GM19238 (cell line): ENCODE measurements around the gene SKAP2.

Experiments
- DNase-seq: peaks from one replicate; pipeline ENCODE4 v3.0.0; 2011; ENCODE audit warnings: low spot score; ENCODE audit not compliant: insufficient read length

Gene SKAP2

DNA sequence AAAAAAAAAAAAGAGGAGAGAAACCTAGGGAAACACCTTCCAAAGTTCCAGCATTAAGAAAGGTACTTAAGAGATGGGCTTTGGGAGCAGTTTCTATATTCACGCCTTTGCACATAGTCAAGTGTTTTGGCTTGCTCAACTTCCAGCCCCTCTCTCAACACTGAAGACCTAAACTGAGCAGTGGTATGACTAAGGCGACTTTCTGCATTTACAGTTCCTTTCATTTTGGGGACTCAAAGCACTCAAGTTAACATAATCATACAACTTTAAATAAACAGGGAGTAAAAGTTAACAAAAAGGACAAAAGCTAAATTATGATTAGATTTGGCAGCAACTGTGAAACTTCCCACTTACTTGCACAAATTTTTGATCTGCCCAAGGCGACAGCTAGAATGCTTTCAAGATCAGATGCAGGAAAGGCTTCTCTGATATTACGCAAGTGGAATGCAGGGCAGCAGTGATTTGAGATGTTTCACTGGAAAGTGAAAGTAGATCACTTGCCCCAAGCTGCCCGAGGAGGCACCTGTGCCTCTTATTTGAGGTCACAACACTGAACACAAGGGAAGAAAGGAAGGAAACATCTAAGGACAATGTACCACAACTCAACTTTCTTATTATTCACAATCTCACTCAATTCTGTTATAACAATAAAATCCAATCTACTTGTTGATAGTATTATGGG is 199.5 kb downstream of the SKAP2 start:
- DNase-seq: no peak

DNA sequence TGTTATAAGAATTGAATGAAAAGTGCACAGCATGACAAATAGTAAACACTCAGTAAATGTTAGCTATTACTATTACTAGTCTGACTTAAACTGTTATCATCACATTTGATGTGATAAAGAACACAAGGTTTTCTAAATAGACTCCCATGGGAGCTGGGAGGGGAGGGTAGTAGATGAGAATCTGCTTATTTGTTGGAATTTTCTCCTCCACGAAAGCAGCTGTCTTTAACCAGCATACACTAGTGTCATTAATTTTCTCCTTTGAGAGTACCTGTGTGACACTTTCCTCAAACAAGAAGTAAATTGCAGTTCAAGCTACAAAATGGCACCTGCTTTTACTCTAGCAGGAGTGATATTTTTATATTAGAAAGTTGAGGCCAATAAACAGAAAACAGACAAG is 200.1 kb downstream of the SKAP2 start:
- DNase-seq: no peak

DNA sequence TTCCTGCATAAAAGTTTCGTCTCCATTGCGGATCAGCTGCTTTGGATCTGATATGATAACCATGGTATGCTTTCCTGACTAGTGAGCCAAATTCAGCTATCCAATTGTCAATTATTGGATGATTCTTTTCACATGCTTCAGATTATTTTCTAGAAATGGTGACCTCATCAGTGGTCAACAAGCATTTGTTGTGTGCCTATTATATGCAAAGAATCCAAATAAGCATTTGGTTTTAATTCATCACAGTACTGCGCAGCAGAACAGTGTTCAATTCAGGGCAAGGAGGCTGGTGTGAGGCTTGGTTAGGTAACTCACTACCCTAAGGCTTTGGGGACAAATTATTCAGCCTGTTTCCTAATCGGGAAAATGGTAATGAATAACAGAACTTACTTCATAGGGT is 200.5 kb downstream of the SKAP2 start:
- no peak for DNase-seq

GRCh38 chr7:26662646-26663045 is 201.7 kb downstream of the SKAP2 start:
- DNase-seq: no peak

GRCh38 chr7:26659121-26659520 is 205.3 kb downstream of the SKAP2 start:
- no peak for DNase-seq

DNA sequence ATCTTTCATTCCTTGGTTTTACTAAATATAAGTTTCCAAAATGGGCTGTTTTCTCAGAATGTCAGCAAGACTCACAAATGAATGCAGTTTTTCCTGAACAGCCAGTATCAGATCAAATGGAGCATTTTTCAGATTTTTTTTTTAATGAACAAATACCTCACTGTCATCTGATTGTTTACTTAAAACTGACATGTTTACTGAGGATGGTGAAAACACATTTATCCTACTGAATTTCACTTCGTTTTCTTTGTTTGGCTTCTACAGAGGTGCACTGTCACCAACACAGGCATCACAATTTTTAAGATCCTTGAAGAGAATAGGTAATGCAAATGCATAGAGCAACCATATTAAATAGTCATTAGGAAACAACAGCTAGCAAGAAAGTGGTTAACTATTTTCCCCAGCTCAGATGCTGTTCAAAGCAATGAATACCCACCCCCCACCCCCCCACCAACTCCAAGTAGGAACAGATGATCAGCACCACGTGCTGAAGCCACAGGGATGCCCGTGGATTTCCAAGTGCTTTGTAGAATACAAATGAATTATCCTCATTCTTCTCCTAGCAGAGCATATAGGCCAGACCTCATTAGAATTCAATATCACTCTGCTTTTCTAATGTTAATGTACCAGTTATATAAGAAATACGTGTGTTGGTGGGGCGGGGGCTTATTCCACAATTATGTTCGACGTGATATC is 205.9 kb downstream of the SKAP2 start:
- DNase-seq: no peak

GRCh38 chr7:26657686-26658388 is 206.6 kb downstream of the SKAP2 start:
- no peak for DNase-seq

GRCh38 chr7:26657206-26657641 is 207.2 kb downstream of the SKAP2 start:
- DNase-seq: no peak

DNA sequence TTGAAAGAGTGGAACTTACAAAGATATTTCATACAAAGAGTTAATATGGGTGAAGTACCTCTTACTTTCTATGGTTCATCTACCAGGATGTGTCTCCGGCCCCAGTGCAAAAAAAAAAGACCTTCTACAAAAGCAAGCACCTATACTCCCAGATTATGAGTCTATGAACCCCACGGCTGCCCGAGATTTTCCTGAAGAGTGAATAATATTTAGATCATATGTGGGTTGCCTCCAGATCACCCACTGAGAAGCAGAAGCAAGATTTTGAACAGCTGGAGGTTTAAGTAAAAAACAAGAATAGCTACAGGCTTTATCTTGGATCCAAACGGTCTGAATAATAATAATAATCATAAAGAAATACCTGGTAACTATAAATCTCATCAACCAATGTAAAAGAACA is 207.7 kb downstream of the SKAP2 start:
- DNase-seq: no peak

- no peak for DNase-seq
Observed at GRCh38 chr7:26655781-26656180, 208.6 kb downstream of the SKAP2 start.

DNA sequence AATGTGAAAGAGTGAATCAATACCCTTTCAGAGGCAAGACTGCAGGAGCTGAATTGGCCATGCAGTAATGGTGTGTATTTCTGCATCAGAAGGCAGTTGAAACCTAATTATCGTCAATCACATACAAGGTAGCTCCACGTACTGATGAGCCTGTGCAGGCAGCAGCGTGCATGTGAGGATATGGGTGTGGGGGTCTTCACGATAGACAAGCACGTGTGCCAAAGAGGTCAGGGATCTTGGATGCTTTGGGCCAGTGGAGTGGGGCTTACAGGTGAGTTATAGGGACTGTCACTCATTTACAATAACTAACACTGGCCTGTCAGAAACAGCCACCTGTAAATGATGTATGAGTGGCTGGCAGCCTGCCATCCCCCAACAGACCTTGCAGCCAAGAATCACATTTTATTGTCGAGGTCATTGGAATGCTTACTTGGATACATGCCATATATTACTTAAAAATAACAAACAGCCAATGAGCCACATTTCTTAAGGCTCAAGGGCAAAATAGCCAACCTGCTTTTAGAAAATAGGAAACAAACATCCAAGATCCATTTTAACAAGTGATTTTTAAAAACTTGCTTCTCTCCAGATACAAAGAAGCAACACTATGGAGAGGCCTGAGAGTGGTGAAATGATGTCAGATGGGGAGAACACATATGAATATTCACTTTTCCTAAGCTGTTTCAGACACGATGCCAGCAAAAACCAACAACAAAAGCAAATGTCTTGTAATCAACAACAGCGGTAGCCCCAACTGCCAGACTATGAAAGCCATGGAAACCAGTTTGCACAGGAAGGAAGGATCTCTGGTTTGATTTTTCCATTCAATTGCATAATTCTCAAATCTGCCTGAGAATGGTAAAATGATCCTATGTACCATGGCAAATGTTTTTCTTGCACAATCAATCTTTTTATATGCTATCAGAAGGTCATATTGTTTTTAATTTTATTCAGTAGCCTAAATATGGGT is 210.7 kb downstream of the SKAP2 start:
- no peak for DNase-seq

DNA sequence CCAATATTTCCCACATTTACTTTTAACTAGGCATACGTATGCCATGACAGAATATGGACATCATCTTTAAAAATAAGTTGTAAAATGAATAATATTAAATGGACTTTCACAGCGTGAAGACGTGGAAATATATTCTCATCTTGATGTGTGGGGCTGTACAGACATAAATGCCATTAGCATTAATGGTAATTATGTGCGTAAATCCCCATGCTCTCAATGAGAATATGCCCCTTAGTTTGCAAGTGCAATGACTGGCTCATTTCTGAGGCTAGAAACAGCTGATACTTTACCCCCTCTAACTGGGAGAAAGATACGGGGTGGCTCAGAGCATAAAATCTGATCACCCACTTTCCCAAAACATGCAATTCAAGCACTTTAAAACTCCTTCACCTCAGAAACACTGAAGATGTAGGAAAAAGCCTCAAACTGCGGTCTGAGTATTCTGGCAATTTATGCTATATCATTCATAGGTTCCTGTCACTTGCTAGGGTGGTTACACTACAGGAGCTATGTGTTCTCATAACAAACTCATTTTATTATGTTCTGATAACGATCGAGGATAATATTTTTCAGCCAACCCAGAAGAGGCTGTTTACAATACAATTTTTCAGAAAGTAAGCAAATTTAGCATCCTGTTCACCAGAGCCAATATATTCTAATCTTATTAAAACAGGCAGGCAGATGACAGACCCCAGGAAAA is 211.8 kb downstream of the SKAP2 start:
- no peak for DNase-seq

DNA sequence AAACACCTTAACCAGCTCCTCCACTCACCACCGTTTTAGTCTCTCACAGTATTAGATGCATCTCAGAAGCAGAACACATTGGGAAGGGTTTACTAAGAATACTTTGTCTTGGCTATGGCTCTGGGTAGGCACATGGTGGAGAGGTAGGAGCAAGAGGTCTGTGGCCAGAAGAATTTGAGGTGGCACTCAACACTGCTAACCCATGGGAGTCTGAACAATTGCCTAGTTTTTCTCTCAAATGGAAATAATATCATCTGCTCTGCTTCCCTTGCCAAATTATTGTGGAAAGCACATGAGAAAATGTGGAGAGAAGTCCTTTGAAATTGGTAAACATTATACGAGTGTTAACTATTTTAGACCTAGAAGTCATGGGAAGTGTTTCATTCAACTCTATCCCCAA is 214.3 kb downstream of the SKAP2 start:
- no peak for DNase-seq

DNA sequence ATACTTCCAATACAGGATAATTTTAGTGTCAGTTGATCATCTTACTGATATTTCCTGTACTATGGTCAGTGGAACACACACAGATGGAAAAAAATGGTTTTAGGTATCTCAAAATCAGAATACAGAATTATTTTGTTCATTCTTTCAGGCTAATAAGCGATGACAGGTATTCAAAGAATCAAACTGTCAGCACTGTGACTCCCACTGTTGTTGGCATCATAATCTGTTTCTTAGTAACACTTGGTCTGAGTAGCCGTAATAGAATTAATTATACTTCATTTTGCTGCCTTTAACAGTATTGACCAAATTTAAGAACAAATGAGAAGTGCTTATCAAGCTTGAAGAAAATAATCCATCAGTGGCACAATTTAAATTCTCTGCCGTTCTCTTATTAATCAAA is 215.0 kb downstream of the SKAP2 start:
- DNase-seq: no peak

- no peak for DNase-seq
Observed at GRCh38 chr7:26648554-26648953, 215.8 kb downstream of the SKAP2 start.

GRCh38 chr7:26646336-26647048 is 217.9 kb downstream of the SKAP2 start:
- no peak for DNase-seq

- DNase-seq: no peak
Observed at GRCh38 chr7:26645121-26645520, 219.3 kb downstream of the SKAP2 start.

GRCh38 chr7:26642416-26642815 is 222.0 kb downstream of the SKAP2 start:
- no peak for DNase-seq

DNA sequence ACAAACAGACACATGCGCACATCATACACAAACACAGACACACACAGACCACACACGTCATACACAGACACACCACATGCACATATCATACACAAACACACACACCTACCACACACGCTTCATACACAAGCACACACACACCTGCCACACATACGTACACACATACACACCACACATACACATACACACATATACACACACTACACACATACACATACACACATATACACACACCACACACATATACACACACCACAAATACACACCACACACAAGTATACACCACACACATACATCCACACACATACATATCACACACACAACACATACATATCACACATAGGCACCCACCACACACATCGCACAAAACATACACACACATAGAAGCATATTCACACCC is 224.7 kb downstream of the SKAP2 start:
- DNase-seq: no peak

DNA sequence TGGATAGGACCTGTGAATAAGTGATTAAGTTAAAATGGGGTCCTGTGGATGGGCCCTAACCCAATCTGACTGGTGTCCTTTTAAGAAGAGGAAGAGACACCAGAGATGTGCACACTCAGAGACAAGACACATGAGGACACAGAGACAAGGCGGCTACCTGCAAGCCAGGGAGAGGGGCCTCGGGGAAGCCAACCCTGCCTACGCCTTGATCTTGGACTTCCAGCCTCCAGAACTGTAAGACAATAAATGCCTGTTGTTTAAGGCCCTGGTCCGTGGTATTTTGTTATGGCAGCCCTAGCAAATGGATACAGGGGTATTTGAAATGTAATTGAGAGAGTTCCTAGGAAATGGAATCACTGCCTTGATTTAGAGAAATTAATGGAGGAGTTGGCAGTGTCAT is 225.3 kb downstream of the SKAP2 start:
- DNase-seq: no peak
